ENCODE results near the gene SENP6. TPM values are rescaled to one million over a fixed set of nuclear protein-coding genes. Genes with fewer than 3 reads are reported as not detected.
"Not testable (repeated sequence)": the region's sequence is repeated elsewhere in the genome, so short reads cannot be mapped to it uniquely, and the experiment has no call there.

SENP6 gene
- total and polyA plus RNA-seq, 2 donors from 2014 or later, result 28.8 to 99.3 TPM

DNA sequence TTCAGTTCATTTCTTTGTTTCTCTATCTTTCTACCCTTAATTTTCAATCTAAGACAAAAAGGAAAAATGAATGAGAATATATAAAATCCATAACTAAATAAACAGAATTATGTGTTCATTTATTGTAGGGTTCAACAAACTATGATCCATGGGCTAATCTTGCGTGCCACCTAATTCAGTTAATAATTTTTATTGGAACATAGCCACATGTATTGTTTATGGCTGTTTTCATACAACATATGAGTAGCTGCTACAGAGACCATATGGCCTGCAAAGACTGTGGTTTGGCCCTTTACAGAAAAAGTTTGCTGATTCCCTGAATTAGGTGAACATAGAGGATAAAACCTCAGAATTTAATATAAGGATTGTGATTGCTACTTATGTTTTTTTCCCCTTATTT lies 21.8 kb downstream of the SENP6 start:
- Histone ChIP-seq H3K27me3 (ENCODE audit: control insufficient read depth, insufficient read depth, low read length) (no peaks in the 10 kb centered on the region), H3K9me3 (ENCODE audit: control insufficient read depth in 2 of 3, insufficient read depth in 1 of 3, low read length in 3 of 3) (peaks cover 0 to 1% (median 0%) of the 10 kb centered on the region in 3 donors), H3K4me1 (ENCODE audit: control insufficient read depth in 2 of 3, insufficient read depth in 2 of 3, low read depth in 1 of 3, low read length in 3 of 3) (peaks cover 0 to 10% (median 3%) of the 10 kb centered on the region in 3 donors), H3K9ac (ENCODE audit: low read length in 3 of 3) (no peak overlapping the region), H3K4me3 (ENCODE audit: low read length in 3 of 3) (no peak overlapping the region), H3K27ac (ENCODE audit: low read depth in 2 of 2, low read length in 2 of 2) (no peak overlapping the region), H3K36me3 (ENCODE audit: control insufficient read depth in 2 of 3, insufficient read depth in 3 of 3, low read length in 3 of 3) (peaks cover 0 to 5% (median 2%) of the 10 kb centered on the region in 3 donors)
- intact Hi-C loops (cut with DNase I), result no loop called here
- FAIRE-seq (no peak), DNase-seq (no peak)
- TF ChIP-seq CTCF (IDR thresholded peaks at IDR 0.05; ENCODE audit: borderline replicate concordance, extremely low read depth, insufficient read depth), result no peak

GRCh38 chr6:75624335-75624734 lies 22.7 kb downstream of the SENP6 start:
- DNase-seq, result no peak
- Histone ChIP-seq H3K9ac (ENCODE audit: low read length in 3 of 3) (no peak overlapping the region), H3K9me3 (ENCODE audit: control insufficient read depth in 2 of 3, insufficient read depth in 1 of 3, low read length in 3 of 3) (no peaks in the 10 kb centered on the region), H3K27me3 (ENCODE audit: control insufficient read depth, insufficient read depth, low read length) (no peaks in the 10 kb centered on the region), H3K27ac (ENCODE audit: low read depth in 2 of 2, low read length in 2 of 2) (no peak overlapping the region), H3K36me3 (ENCODE audit: control insufficient read depth in 2 of 3, insufficient read depth in 3 of 3, low read length in 3 of 3) (peaks cover 0 to 5% (median 2%) of the 10 kb centered on the region in 3 donors), H3K4me1 (ENCODE audit: control insufficient read depth in 2 of 3, insufficient read depth in 2 of 3, low read depth in 1 of 3, low read length in 3 of 3) (peaks cover 0 to 8% (median 3%) of the 10 kb centered on the region in 3 donors), H3K4me3 (ENCODE audit: low read length in 3 of 3) (no peak overlapping the region)
- peak; percentile 3 for FAIRE-seq
- intact Hi-C loops (cut with DNase I), result no loop called here
- no peak for TF ChIP-seq CTCF (IDR thresholded peaks at IDR 0.05; ENCODE audit: borderline replicate concordance, extremely low read depth, insufficient read depth)

GRCh38 chr6:75624988-75625387 lies 23.3 kb downstream of the SENP6 start:
- Histone ChIP-seq H3K36me3 (ENCODE audit: control insufficient read depth in 2 of 3, insufficient read depth in 3 of 3, low read length in 3 of 3) (peaks cover 0 to 5% (median 2%) of the 10 kb centered on the region in 3 donors), H3K4me3 (ENCODE audit: low read length in 3 of 3) (no peak overlapping the region), H3K9me3 (ENCODE audit: control insufficient read depth in 2 of 3, insufficient read depth in 1 of 3, low read length in 3 of 3) (no peaks in the 10 kb centered on the region), H3K4me1 (ENCODE audit: control insufficient read depth in 2 of 3, insufficient read depth in 2 of 3, low read depth in 1 of 3, low read length in 3 of 3) (peaks cover 0 to 8% (median 3%) of the 10 kb centered on the region in 3 donors), H3K27me3 (ENCODE audit: control insufficient read depth, insufficient read depth, low read length) (no peaks in the 10 kb centered on the region), H3K27ac (ENCODE audit: low read depth in 2 of 2, low read length in 2 of 2) (no peak overlapping the region), H3K9ac (ENCODE audit: low read length in 3 of 3) (no peak overlapping the region)
- TF ChIP-seq CTCF (IDR thresholded peaks at IDR 0.05; ENCODE audit: borderline replicate concordance, extremely low read depth, insufficient read depth), result no peak
- no peak for FAIRE-seq
- intact Hi-C loops (cut with DNase I), result no loop called here
- DNase-seq, result no peak

DNA sequence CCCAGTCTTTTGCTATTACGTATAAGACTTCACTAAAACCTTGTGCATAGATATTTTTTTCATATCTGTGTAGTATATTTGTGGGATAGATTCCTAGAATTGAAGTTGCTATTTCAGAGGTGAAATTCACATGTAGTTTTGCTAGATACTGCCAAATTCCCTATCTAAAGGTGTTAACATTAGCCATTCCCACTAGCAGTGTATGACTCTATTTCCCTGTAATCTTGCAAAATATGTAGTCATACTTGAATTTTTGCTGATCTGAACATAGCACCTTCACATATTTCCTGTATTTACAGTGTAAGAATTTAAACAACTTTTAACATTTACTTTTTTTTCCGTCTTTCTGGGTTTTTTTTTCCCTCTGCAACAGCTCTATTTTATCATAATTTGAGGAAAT lies 24.9 kb downstream of the SENP6 start:
- TF ChIP-seq CTCF (IDR thresholded peaks at IDR 0.05; ENCODE audit: borderline replicate concordance, extremely low read depth, insufficient read depth), result no peak
- Histone ChIP-seq H3K27ac (ENCODE audit: low read depth in 2 of 2, low read length in 2 of 2) (no peak overlapping the region), H3K9me3 (ENCODE audit: control insufficient read depth in 2 of 3, insufficient read depth in 1 of 3, low read length in 3 of 3) (no peaks in the 10 kb centered on the region), H3K4me1 (ENCODE audit: control insufficient read depth in 2 of 3, insufficient read depth in 2 of 3, low read depth in 1 of 3, low read length in 3 of 3) (no peaks in the 10 kb centered on the region), H3K36me3 (ENCODE audit: control insufficient read depth in 2 of 3, insufficient read depth in 3 of 3, low read length in 3 of 3) (peaks cover 0 to 5% (median 2%) of the 10 kb centered on the region in 3 donors), H3K27me3 (ENCODE audit: control insufficient read depth, insufficient read depth, low read length) (no peaks in the 10 kb centered on the region), H3K9ac (ENCODE audit: low read length in 3 of 3) (no peak overlapping the region), H3K4me3 (ENCODE audit: low read length in 3 of 3) (no peak overlapping the region)
- no peak for FAIRE-seq
- DNase-seq, result no peak
- intact Hi-C loops (cut with DNase I), result no loop called here

GRCh38 chr6:75627708-75628107 lies 26.0 kb downstream of the SENP6 start:
- H3K27ac ChIP-seq (ENCODE audit: low read depth in 2 of 2, low read length in 2 of 2); FAIRE-seq; H3K36me3 ChIP-seq (ENCODE audit: control insufficient read depth in 2 of 3, insufficient read depth in 3 of 3, low read length in 3 of 3); H3K4me3 ChIP-seq (ENCODE audit: low read length in 3 of 3); H3K4me1 ChIP-seq (ENCODE audit: control insufficient read depth in 2 of 3, insufficient read depth in 2 of 3, low read depth in 1 of 3, low read length in 3 of 3); H3K9ac ChIP-seq (ENCODE audit: low read length in 3 of 3); H3K9me3 ChIP-seq (ENCODE audit: control insufficient read depth in 2 of 3, insufficient read depth in 1 of 3, low read length in 3 of 3); intact Hi-C loops (cut with DNase I); H3K27me3 ChIP-seq (ENCODE audit: control insufficient read depth, insufficient read depth, low read length); DNase-seq: not testable (repeated sequence)

Measured in kidney (tissue), 14 donors.